RWPE2 (cell line): Measurements from ENCODE around the gene SLC51A.

Experiments used
- ATAC-seq: fragments of 200-7000 bp; cut with Tn5 transposase; 3 replicates; pipeline ENCODE4 v1.9.1; 2021; ENCODE audit warnings: low read depth
- DNase-seq: peaks from one replicate; pipeline ENCODE4 v3.0.0-alpha.2; 2020; ENCODE audit warnings: low spot score
- H3K27ac ChIP-seq: fragments of 450-650 bp; 2 replicates; pipeline ENCODE4 v1.5.1; 2017; ENCODE audit warnings: mild to moderate bottlenecking; ENCODE audit not compliant: poor library complexity, severe bottlenecking
- H3K27me3 ChIP-seq: fragments of 250-450 bp; sonication (Bioruptor Pico); 2 replicates; pipeline ENCODE4 v1.5.1; 2021; ENCODE audit warnings: mild to moderate bottlenecking, moderate library complexity; ENCODE audit not compliant: insufficient read depth, poor library complexity, severe bottlenecking
- H3K36me3 ChIP-seq: fragments of 250-450 bp; sonication (Bioruptor Pico); 2 replicates; pipeline ENCODE4 v1.5.1; 2020; ENCODE audit warnings: low read depth, mild to moderate bottlenecking, moderate library complexity
- H3K4me1 ChIP-seq: fragments of 250-450 bp; sonication (Bioruptor Pico); 2 replicates; pipeline ENCODE4 v1.5.1; 2021; ENCODE audit warnings: mild to moderate bottlenecking, moderate library complexity; ENCODE audit not compliant: insufficient read depth, poor library complexity, severe bottlenecking
- H3K4me3 ChIP-seq: fragments of 250-450 bp; sonication (Bioruptor Pico); 2 replicates; pipeline ENCODE4 v1.5.1; 2021; ENCODE audit warnings: mild to moderate bottlenecking, moderate library complexity; ENCODE audit not compliant: severe bottlenecking
- H3K9me3 ChIP-seq: fragments of 250-450 bp; sonication (Bioruptor Pico); 2 replicates; pipeline ENCODE4 v1.5.1; 2021; ENCODE audit warnings: mild to moderate bottlenecking, moderate library complexity; ENCODE audit not compliant: severe bottlenecking
- CTCF ChIP-seq: fragments of 450-650 bp; IDR thresholded peaks from one replicate; pipeline ENCODE4 v1.5.1; 2017; ENCODE audit warnings: mild to moderate bottlenecking, moderate library complexity; ENCODE audit not compliant: poor library complexity, severe bottlenecking

SLC51A gene

GRCh38 chr3:196174652-196175051 lies 41.7 kb upstream of the SLC51A start:
- no peaks in the 10 kb centered on the region for H3K36me3 ChIP-seq
- H3K27ac ChIP-seq, result no peak overlapping the region
- no peak for TF ChIP-seq CTCF
- H3K9me3 ChIP-seq, result no peaks in the 10 kb centered on the region
- DNase-seq (no peak), ATAC-seq (no peak)
- H3K4me3 ChIP-seq, result no peak overlapping the region
- peaks cover 6% of the 10 kb centered on the region for H3K4me1 ChIP-seq
- H3K27me3 ChIP-seq, result no peaks in the 10 kb centered on the region

- H3K27me3 ChIP-seq, result no peaks in the 10 kb centered on the region
- H3K36me3 ChIP-seq, result no peaks in the 10 kb centered on the region
- no peak overlapping the region for H3K27ac ChIP-seq
- ATAC-seq (no peak), DNase-seq (no peak)
- H3K4me3 ChIP-seq, result no peak overlapping the region
- H3K9me3 ChIP-seq, result no peaks in the 10 kb centered on the region
- TF ChIP-seq CTCF, result no peak
- H3K4me1 ChIP-seq, result peaks cover 6% of the 10 kb centered on the region
These were observed 41.2 kb upstream of the SLC51A start for GRCh38 chr3:196175116-196175625.

DNA sequence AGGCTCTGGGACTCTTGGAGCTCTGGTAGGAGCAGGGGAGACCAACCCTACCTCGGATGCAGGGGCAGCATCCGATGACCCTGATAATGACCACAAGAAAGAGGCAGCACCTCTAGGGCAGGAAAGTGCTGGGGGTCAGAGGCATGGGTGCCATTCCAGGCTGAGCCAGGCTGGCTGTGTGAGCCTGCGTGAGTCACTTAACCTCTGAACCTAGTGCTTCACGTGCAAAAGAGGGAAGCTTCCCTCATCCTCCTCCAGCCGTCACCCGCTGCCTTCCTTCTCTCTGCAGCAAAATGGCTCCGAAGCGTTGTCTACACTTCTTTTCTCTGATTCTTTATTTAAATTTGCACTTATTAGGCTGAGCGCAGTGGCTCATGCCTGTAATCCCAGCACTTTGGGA lies 40.6 kb upstream of the SLC51A start:
- H3K4me1 ChIP-seq, result peaks cover 6% of the 10 kb centered on the region
- H3K4me3 ChIP-seq, result no peak overlapping the region
- no peak overlapping the region for H3K27ac ChIP-seq
- no peaks in the 10 kb centered on the region for H3K27me3 ChIP-seq
- DNase-seq, result no peak
- H3K9me3 ChIP-seq, result no peaks in the 10 kb centered on the region
- H3K36me3 ChIP-seq, result no peaks in the 10 kb centered on the region
- ATAC-seq, result no peak
- no peak for TF ChIP-seq CTCF

GRCh38 chr3:196177567-196177966 lies 38.8 kb upstream of the SLC51A start:
- no peak for ATAC-seq
- TF ChIP-seq CTCF, result no peak
- H3K27me3 ChIP-seq, result no peaks in the 10 kb centered on the region
- no peaks in the 10 kb centered on the region for H3K9me3 ChIP-seq
- DNase-seq, result no peak
- H3K36me3 ChIP-seq, result no peaks in the 10 kb centered on the region
- H3K4me3 ChIP-seq, result no peak overlapping the region
- H3K4me1 ChIP-seq, result peaks cover 6% of the 10 kb centered on the region
- no peak overlapping the region for H3K27ac ChIP-seq

DNA sequence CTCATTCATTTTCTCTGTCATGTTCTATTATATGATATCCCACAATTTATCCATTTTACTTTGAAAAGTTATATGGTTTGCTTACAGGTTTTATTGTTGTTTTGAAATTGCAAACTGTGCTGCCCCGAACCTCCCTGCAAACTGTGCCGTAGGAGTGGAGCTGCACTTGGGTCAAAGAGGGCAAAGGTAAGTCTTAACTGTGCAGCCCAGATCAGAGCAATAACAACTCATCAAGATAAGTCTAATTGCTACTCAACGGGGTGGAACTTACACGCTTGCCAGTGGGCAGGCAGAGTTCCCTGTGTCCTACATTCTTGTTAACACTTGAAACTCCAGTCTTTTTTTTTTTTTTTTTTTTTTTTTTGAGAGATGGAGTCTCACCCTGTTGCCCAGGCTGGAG lies 38.4 kb upstream of the SLC51A start:
- DNase-seq (no peak), ATAC-seq (no peak)
- H3K4me1 ChIP-seq, result peaks cover 6% of the 10 kb centered on the region
- no peaks in the 10 kb centered on the region for H3K9me3 ChIP-seq
- TF ChIP-seq CTCF, result no peak
- H3K27me3 ChIP-seq, result no peaks in the 10 kb centered on the region
- no peak overlapping the region for H3K4me3 ChIP-seq
- no peaks in the 10 kb centered on the region for H3K36me3 ChIP-seq
- H3K27ac ChIP-seq, result no peak overlapping the region
